ENCODE results near the gene EDARADD. TPM values are rescaled to one million over a fixed set of nuclear protein-coding genes. Genes with fewer than 3 reads are reported as not detected.

EDARADD gene
- total RNA-seq, 1 donor from 2014 or later = not detected

DNA sequence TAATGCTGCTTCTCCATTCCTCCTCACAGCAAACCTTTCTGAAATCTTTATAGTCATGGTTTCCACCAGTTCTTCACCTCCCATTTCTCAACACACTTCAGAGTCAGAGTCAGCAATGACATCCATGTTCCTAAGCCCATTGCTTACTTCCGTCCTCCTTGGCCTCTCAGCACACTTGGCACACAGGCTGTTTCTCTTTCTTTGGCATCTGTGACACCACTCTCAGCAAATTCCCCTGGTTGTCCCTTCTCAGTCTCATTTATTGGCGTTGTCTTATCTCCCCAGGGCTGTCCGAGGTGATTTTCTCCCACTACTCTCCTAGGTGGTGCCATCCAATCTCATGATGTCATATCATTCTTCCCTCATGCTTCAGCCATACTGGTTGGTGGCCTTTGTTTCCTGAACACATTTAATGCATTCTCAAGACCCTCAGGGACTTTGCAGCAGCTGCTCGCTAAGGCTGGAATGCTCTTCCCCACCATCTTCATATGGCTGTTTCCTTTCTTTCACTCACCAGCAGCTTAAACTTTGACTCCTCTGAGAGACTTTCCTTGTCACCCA, 126.4 kb downstream of the EDARADD start:
- no peak for DNase-seq

DNA sequence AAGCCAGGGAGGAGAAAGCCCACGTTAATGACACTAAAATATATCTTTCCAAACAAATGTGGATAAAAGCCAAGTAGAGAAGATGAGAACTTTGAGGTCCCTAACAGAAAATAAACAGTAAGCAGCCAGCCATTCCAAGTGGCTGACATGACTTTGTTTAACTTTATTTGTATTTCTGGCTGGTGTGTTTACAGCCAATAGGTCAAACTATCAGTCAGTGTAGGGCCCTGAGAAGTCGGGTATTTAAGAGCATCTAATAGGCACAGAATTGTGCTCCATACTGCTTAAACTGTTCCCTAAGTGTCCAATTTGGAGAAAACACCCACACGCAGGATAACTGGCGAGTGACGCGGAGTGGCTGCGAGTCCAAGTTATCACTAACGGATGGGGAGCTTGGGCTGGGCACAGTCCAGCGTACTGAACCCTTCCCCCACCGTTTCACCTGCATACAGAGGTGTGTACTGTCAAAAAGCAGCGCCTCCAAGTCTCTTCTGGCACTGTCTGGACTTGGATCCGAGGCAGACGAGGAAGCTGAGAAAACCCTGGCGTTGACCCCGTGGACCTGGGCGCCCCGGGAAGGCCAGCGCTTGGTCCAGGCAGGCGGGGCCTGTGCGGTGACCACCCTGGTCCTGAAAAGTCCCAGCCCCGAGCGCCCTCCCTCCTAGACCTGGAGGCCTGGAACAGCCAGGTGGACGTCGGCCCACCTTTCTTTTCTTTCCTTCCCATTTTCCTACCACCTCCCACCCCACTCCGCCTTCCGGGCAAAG, 129.0 kb downstream of the EDARADD start:
- peak; percentile 22 for DNase-seq

DNA sequence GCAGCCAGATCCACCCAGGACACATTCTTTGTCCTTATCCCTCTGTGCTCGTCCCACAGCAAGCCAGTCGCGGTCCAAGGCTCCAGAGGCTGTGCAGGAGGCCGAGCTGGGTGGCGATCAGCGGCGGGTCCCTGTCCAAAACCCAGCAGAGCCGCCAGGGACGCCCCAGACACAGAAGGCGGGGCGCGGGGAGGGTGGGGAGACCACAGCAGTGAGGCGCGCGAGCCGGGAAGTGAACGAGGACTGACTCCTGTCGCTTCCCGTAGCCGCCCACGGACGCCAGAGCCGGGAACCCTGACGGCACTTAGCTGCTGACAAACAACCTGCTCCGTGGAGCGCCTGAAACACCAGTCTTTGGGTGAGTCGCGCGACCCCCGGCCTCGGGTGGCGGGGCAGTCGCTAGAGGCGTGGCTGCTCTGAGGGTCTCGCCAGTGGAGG, 129.6 kb downstream of the EDARADD start, which contains the start of gene LGALS8:
TSS of gene LGALS8 (plus strand) at position 279 of the 438 bp plus-strand sequence. CDS start 2,089 bp downstream, outside the sequence.
- DNase-seq = peak; percentile 91

DNA sequence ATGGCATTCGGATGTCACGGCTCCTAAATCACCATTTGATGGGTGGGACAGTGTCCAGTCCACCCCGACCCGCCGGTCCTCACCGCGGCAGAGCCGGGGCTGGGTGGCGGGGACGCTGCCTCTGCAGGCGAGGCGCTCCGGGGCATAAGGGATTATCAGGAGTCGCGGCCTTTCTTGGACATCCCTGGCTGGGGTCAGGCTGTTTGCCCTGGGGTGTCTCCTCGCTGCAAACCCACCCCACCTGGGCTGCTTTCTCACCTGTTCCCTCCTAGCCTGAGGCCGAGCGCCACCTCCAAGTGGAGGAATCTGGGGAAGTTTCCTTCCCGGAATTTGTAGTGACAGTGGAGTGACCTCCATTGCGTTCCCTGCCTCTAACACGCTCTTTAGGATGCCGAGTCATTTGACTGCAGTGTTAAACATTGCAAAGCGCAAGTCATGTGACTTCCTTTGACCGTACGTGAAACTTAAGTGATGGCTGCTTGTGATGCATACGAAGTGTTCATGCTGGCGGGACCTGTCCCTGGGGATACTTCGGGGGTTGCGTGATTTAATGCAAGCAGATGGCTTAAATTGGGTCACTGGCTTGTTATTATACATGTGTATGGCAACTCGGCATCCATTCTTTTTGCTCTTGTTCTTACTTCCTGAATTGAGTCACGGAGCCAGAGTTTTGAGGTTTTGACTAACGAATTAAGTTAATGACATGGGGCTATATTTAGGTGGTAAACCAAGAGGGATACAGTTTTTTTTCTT, 130.2 kb downstream of the EDARADD start:
- DNase-seq = peak; percentile 86

DNA sequence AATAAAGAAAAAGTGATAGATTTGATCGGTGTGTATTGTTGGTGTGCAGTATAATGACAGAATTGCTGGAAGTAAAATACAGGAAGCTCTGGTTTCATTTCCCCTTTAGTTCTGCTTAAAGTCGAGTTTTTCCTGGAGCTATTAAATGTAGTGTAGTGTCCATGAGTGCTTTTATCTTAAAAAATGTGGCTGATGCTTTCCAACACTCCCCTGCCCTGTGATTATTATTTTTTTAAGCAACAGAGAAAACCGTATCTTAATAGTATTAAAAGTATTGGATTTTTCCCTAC, 130.8 kb downstream of the EDARADD start:
- no peak for DNase-seq

DNA sequence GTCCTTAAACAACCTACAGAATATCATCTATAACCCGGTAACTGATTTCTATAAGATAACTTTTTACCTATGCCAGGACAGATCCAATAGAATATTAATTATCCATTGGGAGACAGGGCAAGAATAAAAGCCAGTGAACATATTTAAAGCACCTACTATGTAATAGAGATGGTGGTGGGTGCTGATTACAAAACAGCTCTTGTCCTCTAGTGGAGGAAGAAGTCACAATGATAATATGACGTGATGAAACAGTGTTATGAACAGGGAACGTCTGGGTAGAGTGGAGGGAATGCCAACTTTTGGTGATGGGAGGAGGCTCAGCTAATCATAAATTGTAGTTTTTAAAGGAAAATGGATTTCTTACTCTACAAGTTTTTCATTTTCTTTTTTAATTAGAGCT, 132.0 kb downstream of the EDARADD start:
- DNase-seq = no peak

DNA sequence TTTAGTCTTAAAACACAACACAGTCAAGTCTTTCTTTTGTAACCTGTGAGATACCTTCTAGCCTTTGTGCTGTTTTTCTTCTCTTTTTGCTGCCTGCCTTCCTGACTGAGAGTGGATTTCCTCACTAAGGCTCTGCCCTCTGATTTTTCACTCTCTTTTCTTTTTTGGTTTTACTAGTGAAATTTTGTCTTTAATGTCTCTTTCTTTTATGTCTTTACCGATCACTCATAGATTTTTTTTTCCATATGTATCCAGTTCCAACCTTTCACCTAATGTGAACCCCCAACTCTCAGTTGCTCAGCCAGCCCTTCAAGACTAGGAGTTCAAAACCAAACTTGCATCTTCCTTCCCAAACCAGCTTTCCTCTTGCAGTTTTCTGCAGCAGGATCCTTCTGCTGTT, 136.2 kb downstream of the EDARADD start:
- DNase-seq = no peak

DNA sequence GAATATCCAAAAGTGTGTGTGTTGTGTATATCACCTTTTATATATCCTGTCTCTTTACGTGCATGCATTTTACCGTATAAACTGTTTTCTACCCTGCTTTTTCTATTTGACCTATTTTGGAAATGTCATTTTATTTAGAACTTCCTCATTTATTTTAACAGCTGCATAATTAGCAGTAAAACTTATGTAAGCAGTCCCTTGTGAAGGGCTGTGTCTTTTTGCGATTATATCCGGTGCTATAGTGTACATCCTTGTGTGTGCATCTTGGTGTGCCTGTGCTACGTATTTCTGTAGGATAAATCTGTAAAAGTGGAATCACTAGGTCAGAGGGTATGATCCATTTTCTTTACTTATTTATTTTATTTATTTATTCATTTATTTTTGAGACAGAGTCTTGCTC, 136.9 kb downstream of the EDARADD start:
- no peak for DNase-seq

DNA sequence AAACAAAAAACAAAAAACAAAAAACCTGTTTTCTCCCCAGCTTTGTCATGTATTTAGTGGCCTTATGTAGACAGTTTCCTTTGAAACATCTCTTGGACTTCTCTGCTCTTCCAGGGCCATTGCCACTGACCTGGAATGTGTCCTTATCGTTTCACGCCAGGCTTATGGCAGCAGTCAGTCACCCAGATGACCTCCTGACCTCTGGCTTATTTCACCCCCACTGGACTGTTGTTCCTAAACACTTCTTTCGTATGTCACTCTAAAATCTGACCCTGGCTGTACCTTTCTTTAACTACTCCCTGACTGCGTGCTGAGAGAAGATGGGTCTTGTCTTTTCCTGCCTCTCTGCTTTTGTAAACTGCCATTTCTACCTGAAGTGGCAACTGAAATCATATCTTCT, 138.8 kb downstream of the EDARADD start:
- DNase-seq = no peak

DNA sequence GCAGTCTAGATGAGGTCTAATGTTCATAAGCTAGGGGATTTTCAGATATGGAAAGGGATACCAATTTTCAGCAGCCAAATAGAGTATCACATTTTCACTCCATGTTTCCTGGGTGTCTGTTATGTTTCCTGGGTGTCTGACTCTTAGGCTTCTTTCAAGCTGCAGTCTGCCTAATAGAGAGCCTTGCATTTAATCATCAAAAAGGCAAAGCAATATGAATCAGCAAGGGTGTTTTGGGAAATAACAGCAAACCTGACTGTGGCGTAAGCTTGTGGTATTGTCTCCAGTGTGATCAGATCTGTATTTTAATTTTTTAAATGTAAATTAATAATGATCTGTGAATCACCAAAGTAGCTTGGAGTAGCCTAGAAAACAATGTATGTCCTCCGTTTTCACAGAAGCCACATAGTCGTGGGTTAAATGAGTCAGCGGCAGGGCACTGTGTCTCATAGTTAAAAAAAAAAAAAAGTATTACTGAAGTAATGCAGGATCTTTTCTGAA, 140.1 kb downstream of the EDARADD start:
- DNase-seq = peak; percentile 70

Other genes starting within 250 kb of the EDARADD start
- 4.4 and 8.2 TPM in 2 replicates for gene ERO1B, start 112.3 kb upstream of the EDARADD start, total RNA-seq
- 132 and 140 TPM in 2 replicates for gene LGALS8, start 129.7 kb downstream of the EDARADD start, total RNA-seq
- gene HEATR1, start 210.2 kb downstream of the EDARADD start, total RNA-seq = 39.3 and 44.3 TPM in 2 replicates

Data from dermis blood vessel endothelial cell (primary cell).